IPS-18c (cell line): Measurements from ENCODE around the gene RTBDN.

Source experiments
- H3K4me3 ChIP-seq: 2 replicates; pipeline ENCODE4 v1.7.0; 2013; ENCODE audit warnings: low read depth, mild to moderate bottlenecking, low read length, moderate library complexity; ENCODE audit not compliant: insufficient read depth
- H3K9me3 ChIP-seq: one replicate; pipeline ENCODE4 v1.6.1; 2013; ENCODE audit warnings: mild to moderate bottlenecking, low read length, moderate library complexity; ENCODE audit not compliant: control insufficient read depth, insufficient read depth

The RTBDN gene

GRCh38 chr19:12788682-12789097 is 45.7 kb downstream of the RTBDN start:
- Histone ChIP-seq H3K9me3 (no peaks in the 10 kb centered on the region), H3K4me3 (peak overlapping the region; percentile 40)

- no peaks in the 10 kb centered on the region for H3K9me3 ChIP-seq
- H3K4me3 ChIP-seq: no peak overlapping the region
These were observed 46.2 kb downstream of the RTBDN start for GRCh38 chr19:12788042-12788681.

GRCh38 chr19:12787458-12787857 is 46.9 kb downstream of the RTBDN start:
- no peak overlapping the region for H3K4me3 ChIP-seq

GRCh38 chr19:12786952-12787351 is 47.4 kb downstream of the RTBDN start:
- Histone ChIP-seq H3K9me3 (no peaks in the 10 kb centered on the region), H3K4me3 (no peak overlapping the region)

More at GRCh38 chr19:12787458-12787857, 46.9 kb downstream of the RTBDN start:
- no peaks in the 10 kb centered on the region for H3K9me3 ChIP-seq

- H3K9me3 ChIP-seq: no peaks in the 10 kb centered on the region
- H3K4me3 ChIP-seq: no peak overlapping the region
These were observed 48.1 kb downstream of the RTBDN start for GRCh38 chr19:12786141-12786870.

- Histone ChIP-seq H3K4me3 (no peak overlapping the region), H3K9me3 (no peaks in the 10 kb centered on the region)
These were observed 48.8 kb downstream of the RTBDN start for GRCh38 chr19:12785431-12786031.

GRCh38 chr19:12784871-12785430 is 49.4 kb downstream of the RTBDN start:
- H3K4me3 ChIP-seq: no peak overlapping the region

GRCh38 chr19:12784394-12784870 is 49.9 kb downstream of the RTBDN start:
- Histone ChIP-seq H3K4me3 (no peak overlapping the region), H3K9me3 (no peaks in the 10 kb centered on the region)

More at GRCh38 chr19:12784871-12785430, 49.4 kb downstream of the RTBDN start:
- H3K9me3 ChIP-seq: no peaks in the 10 kb centered on the region

GRCh38 chr19:12783849-12784393 is 50.5 kb downstream of the RTBDN start:
- Histone ChIP-seq H3K4me3 (peak overlapping the region; percentile 28; the same call in 1 of the 2 replicates), H3K9me3 (no peaks in the 10 kb centered on the region)

- peak overlapping the region; percentile 57 for H3K4me3 ChIP-seq
These were observed 51.0 kb downstream of the RTBDN start for GRCh38 chr19:12783291-12783848.

GRCh38 chr19:12782424-12783290 is 51.7 kb downstream of the RTBDN start:
- H3K4me3 ChIP-seq: peak overlapping the region; percentile 57
- H3K9me3 ChIP-seq: no peaks in the 10 kb centered on the region

More at GRCh38 chr19:12783291-12783848, 51.0 kb downstream of the RTBDN start:
- no peaks in the 10 kb centered on the region for H3K9me3 ChIP-seq

- H3K4me3 ChIP-seq: peak overlapping the region; percentile 57
- no peaks in the 10 kb centered on the region for H3K9me3 ChIP-seq
These were observed 52.3 kb downstream of the RTBDN start for GRCh38 chr19:12782174-12782423.

- Histone ChIP-seq H3K4me3 (no peak overlapping the region; the same call in 1 of the 2 replicates), H3K9me3 (no peaks in the 10 kb centered on the region)
These were observed 55.0 kb downstream of the RTBDN start for GRCh38 chr19:12779162-12779993.

GRCh38 chr19:12778905-12779161 is 55.5 kb downstream of the RTBDN start:
- Histone ChIP-seq H3K9me3 (no peaks in the 10 kb centered on the region), H3K4me3 (peak overlapping the region; percentile 58)

GRCh38 chr19:12778017-12778904 is 56.1 kb downstream of the RTBDN start:
- Histone ChIP-seq H3K4me3 (peak overlapping the region; percentile 58), H3K9me3 (no peaks in the 10 kb centered on the region)
